SH-SY5Y (cell line): ENCODE results near the gene PCDH9.

Source experiments
- GATA2 ChIP-seq: IDR thresholded peaks from 2 replicates; pipeline ENCODE4 v1.6.1; 2011; ENCODE audit warnings: mild to moderate bottlenecking, low read depth, low read length
- GATA3 ChIP-seq: IDR thresholded peaks from 2 replicates; pipeline ENCODE4 v1.6.1; 2011; ENCODE audit warnings: low read depth, mild to moderate bottlenecking, low read length, moderate library complexity

- TF ChIP-seq GATA3 (no peak), GATA2 (no peak)
These were observed 933.8 kb downstream of the PCDH9 start for GRCh38 chr13:66296328-66296727.
